SK-N-SH treated with all-trans-retinoic acid at 6 μM for 48 hours (cell line): ENCODE data around the gene USP30.

Experiments
- BACH2 ChIP-seq: fragments of 250-450 bp; sonication (Bioruptor Pico); IDR thresholded peaks from 2 replicates; pipeline ENCODE4 v1.9.0; 2021; ENCODE audit warnings: mild to moderate bottlenecking, borderline replicate concordance
- ISL1 ChIP-seq: fragments of 250-450 bp; sonication (Bioruptor Pico); IDR thresholded peaks from 2 replicates; pipeline ENCODE4 v2.1.2; 2022; ENCODE audit warnings: mild to moderate bottlenecking, moderate library complexity
- PATZ1 ChIP-seq: fragments of 250-450 bp; sonication (Bioruptor Pico); IDR thresholded peaks from 2 replicates; pipeline ENCODE4 v1.8.0; 2020; ENCODE audit warnings: mild to moderate bottlenecking, moderate library complexity, borderline replicate concordance
- RARB ChIP-seq: fragments of 250-450 bp; sonication (Bioruptor Pico); IDR thresholded peaks from 2 replicates; pipeline ENCODE4 v1.8.0; 2021; ENCODE audit warnings: mild to moderate bottlenecking, moderate library complexity
- TCF4 ChIP-seq: fragments of 250-450 bp; sonication (Bioruptor Pico); IDR thresholded peaks from 2 replicates; pipeline ENCODE4 v1.8.0; 2021; ENCODE audit warnings: mild to moderate bottlenecking, moderate library complexity, borderline replicate concordance
- ZC3H10 ChIP-seq: fragments of 250-450 bp; sonication (Bioruptor Pico); IDR thresholded peaks from 2 replicates; pipeline ENCODE4 v1.5.1; 2021; ENCODE audit warnings: mild to moderate bottlenecking, moderate library complexity

- TF ChIP-seq PATZ1 (no peak), ZC3H10 (no peak), TCF4 (CRISPR knock-in tag) (no peak), RARB (CRISPR knock-in tag) (no peak), BACH2 (no peak), ISL1 (CRISPR knock-in tag) (no peak)
Measured at GRCh38 chr12:109126784-109127183, 74.4 kb downstream of the USP30 start.
